ENCODE data around the gene CNTNAP5.

CNTNAP5 gene

GRCh38 chr2:124880995-124881394, 855.9 kb downstream of the CNTNAP5 start:
- no peak for DNase-seq (ENCODE audit: low spot score)
- CTCF ChIA-PET: no interaction called here
- H3K27ac ChIP-seq: no peak overlapping the region
- POLR2A ChIA-PET (ENCODE audit: low non-redundant PET): no interaction called here
- TF ChIP-seq, protein P1, sequence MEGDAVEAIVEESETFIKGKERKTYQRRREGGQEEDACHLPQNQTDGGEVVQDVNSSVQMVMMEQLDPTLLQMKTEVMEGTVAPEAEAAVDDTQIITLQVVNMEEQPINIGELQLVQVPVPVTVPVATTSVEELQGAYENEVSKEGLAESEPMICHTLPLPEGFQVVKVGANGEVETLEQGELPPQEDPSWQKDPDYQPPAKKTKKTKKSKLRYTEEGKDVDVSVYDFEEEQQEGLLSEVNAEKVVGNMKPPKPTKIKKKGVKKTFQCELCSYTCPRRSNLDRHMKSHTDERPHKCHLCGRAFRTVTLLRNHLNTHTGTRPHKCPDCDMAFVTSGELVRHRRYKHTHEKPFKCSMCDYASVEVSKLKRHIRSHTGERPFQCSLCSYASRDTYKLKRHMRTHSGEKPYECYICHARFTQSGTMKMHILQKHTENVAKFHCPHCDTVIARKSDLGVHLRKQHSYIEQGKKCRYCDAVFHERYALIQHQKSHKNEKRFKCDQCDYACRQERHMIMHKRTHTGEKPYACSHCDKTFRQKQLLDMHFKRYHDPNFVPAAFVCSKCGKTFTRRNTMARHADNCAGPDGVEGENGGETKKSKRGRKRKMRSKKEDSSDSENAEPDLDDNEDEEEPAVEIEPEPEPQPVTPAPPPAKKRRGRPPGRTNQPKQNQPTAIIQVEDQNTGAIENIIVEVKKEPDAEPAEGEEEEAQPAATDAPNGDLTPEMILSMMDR (conservative IDR thresholded peaks at IDR 0.05; ENCODE audit: low read depth): no peak

DNA sequence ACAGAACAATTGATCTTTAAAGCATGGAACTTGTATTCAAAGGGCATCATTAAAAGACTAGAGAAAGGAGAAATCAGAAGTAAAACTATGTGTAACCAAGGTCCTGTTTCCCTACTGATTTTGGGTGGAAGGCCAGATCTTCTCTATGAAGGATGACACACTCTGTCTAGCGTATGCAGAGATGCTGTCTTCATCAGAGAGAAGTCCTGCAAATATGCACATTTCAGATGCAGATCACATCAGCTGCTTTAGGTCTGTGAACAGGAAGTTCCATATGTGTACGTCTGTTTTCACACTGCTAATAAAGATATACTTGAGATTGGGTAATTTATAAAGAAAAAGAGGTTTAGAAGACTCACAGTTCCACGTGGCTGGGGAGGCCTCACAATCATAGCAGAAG, 857.3 kb downstream of the CNTNAP5 start:
- POLR2A ChIA-PET (ENCODE audit: low non-redundant PET): no interaction called here
- CTCF ChIA-PET: no interaction called here
- H3K27ac ChIP-seq: no peak overlapping the region
- TF ChIP-seq, protein P1 (conservative IDR thresholded peaks at IDR 0.05; ENCODE audit: low read depth): no peak
- DNase-seq (ENCODE audit: low spot score): no peak

GRCh38 chr2:124883595-124883994, 858.5 kb downstream of the CNTNAP5 start:
- ChIA-PET CTCF (no interaction called here), POLR2A (ENCODE audit: low non-redundant PET) (no interaction called here)
- TF ChIP-seq, protein P1 (conservative IDR thresholded peaks at IDR 0.05; ENCODE audit: low read depth): no peak
- no peak for DNase-seq (ENCODE audit: low spot score)
- H3K27ac ChIP-seq: no peak overlapping the region

- DNase-seq (ENCODE audit: low spot score): no peak
- POLR2A ChIA-PET (ENCODE audit: low non-redundant PET): no interaction called here
- H3K27ac ChIP-seq: no peak overlapping the region
- TF ChIP-seq, protein P1 (conservative IDR thresholded peaks at IDR 0.05; ENCODE audit: low read depth): no peak
- CTCF ChIA-PET: no interaction called here
Measured at GRCh38 chr2:124884315-124884714, 859.2 kb downstream of the CNTNAP5 start.

- CTCF ChIA-PET: no interaction called here
- POLR2A ChIA-PET (ENCODE audit: low non-redundant PET): no interaction called here
- DNase-seq (ENCODE audit: low spot score): no peak
- TF ChIP-seq, protein P1 (conservative IDR thresholded peaks at IDR 0.05; ENCODE audit: low read depth): no peak
- no peak overlapping the region for H3K27ac ChIP-seq
Measured at GRCh38 chr2:124886216-124886615, 861.1 kb downstream of the CNTNAP5 start.

DNA sequence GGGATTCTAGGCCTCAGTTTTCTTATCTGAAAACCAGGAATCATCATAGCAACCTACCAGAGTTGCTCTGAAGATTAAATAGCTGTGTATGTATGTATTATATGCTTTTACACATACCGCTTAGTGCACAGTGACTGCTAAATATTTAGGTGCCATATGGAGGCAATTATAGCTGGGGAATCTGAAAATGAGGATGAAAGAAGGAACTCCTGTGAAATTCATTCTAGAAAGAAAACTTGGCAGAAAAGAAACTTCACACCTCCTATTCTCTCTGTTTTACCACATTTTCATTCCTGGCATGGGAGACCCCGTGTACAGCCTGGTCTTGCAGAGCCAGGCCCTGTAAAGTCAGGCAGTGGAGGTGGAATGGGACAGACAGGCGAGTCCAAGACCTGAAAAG, 862.4 kb downstream of the CNTNAP5 start:
- TF ChIP-seq, protein P1 (conservative IDR thresholded peaks at IDR 0.05; ENCODE audit: low read depth): no peak
- ChIA-PET CTCF (no interaction called here), POLR2A (ENCODE audit: low non-redundant PET) (no interaction called here)
- DNase-seq (ENCODE audit: low spot score): no peak
- H3K27ac ChIP-seq: no peak overlapping the region

GRCh38 chr2:124888431-124888830, 863.3 kb downstream of the CNTNAP5 start:
- H3K27ac ChIP-seq: no peak overlapping the region
- TF ChIP-seq, protein P1 (conservative IDR thresholded peaks at IDR 0.05; ENCODE audit: low read depth): no peak
- no peak for DNase-seq (ENCODE audit: low spot score)
- POLR2A ChIA-PET (ENCODE audit: low non-redundant PET): no interaction called here
- CTCF ChIA-PET: interaction anchor here (0.5 to 0.7 kb wide), 2 partner anchors 555 to 883 kb away, joined by 3 read pairs; no protein-coding TSS in a partner anchor
